ENCODE data around the gene DDX20.

DDX20 gene

GRCh38 chr1:111742938-111743549 lies 12.7 kb upstream of the DDX20 start:
- Histone ChIP-seq H3K9me3 (ENCODE audit: control insufficient read depth, low read length) (no peaks in the 10 kb centered on the region), H3K27me3 (ENCODE audit: control insufficient read depth, insufficient read depth, low read length) (no peaks in the 10 kb centered on the region), H3K4me1 (no peaks in the 10 kb centered on the region), H2AFZ (no peak overlapping the region), H3K27ac (no peak overlapping the region), H3K4me3 (ENCODE audit: low read depth, low read length) (no peak overlapping the region), H3K79me2 (no peaks in the 10 kb centered on the region), H3K4me2 (ENCODE audit: low read length) (no peak overlapping the region), H3K9ac (no peak overlapping the region), H3K36me3 (ENCODE audit: control insufficient read depth, insufficient read depth, low read length) (no peaks in the 10 kb centered on the region)
- TF ChIP-seq CTCF (IDR thresholded peaks at IDR 0.05) = no peak

- Histone ChIP-seq H3K9me3 (ENCODE audit: control insufficient read depth, low read length) (no peaks in the 10 kb centered on the region), H3K4me3 (ENCODE audit: low read depth, low read length) (no peak overlapping the region), H3K9ac (no peak overlapping the region), H3K27me3 (ENCODE audit: control insufficient read depth, insufficient read depth, low read length) (no peaks in the 10 kb centered on the region), H3K36me3 (ENCODE audit: control insufficient read depth, insufficient read depth, low read length) (no peaks in the 10 kb centered on the region), H3K4me1 (no peaks in the 10 kb centered on the region), H2AFZ (no peak overlapping the region), H3K79me2 (no peaks in the 10 kb centered on the region), H3K4me2 (ENCODE audit: low read length) (no peak overlapping the region), H3K27ac (no peak overlapping the region)
- TF ChIP-seq CTCF (IDR thresholded peaks at IDR 0.05) = no peak
These were observed 12.0 kb upstream of the DDX20 start for GRCh38 chr1:111743679-111744101.

GRCh38 chr1:111745675-111746613 lies 9.8 kb upstream of the DDX20 start:
- H3K36me3 ChIP-seq (ENCODE audit: control insufficient read depth, insufficient read depth, low read length) = no peaks in the 10 kb centered on the region
- H3K9me3 ChIP-seq (ENCODE audit: control insufficient read depth, low read length) = no peaks in the 10 kb centered on the region
- no peaks in the 10 kb centered on the region for H3K27me3 ChIP-seq (ENCODE audit: control insufficient read depth, insufficient read depth, low read length)
- no peak overlapping the region for H3K27ac ChIP-seq
- H3K9ac ChIP-seq = no peak overlapping the region
- H3K4me2 ChIP-seq (ENCODE audit: low read length) = no peak overlapping the region
- no peaks in the 10 kb centered on the region for H3K4me1 ChIP-seq
- no peak for TF ChIP-seq CTCF (IDR thresholded peaks at IDR 0.05)
- H3K4me3 ChIP-seq (ENCODE audit: low read depth, low read length) = no peak overlapping the region
- H3K79me2 ChIP-seq = no peaks in the 10 kb centered on the region
- H2AFZ ChIP-seq = no peak overlapping the region

GRCh38 chr1:111746614-111746999 lies 9.1 kb upstream of the DDX20 start:
- Histone ChIP-seq H3K36me3 (ENCODE audit: control insufficient read depth, insufficient read depth, low read length) (no peaks in the 10 kb centered on the region), H3K4me2 (ENCODE audit: low read length) (no peak overlapping the region), H3K79me2 (no peaks in the 10 kb centered on the region), H3K4me1 (no peaks in the 10 kb centered on the region), H3K4me3 (ENCODE audit: low read depth, low read length) (no peak overlapping the region), H3K27me3 (ENCODE audit: control insufficient read depth, insufficient read depth, low read length) (no peaks in the 10 kb centered on the region), H2AFZ (no peak overlapping the region), H3K27ac (no peak overlapping the region), H3K9ac (no peak overlapping the region), H3K9me3 (ENCODE audit: control insufficient read depth, low read length) (no peaks in the 10 kb centered on the region)
- no peak for TF ChIP-seq CTCF (IDR thresholded peaks at IDR 0.05)
